Endodermal cell (in vitro differentiated cells): ENCODE measurements around the gene PRLH. TPM values are rescaled to one million over a fixed set of nuclear protein-coding genes. Genes with fewer than 3 reads are reported as not detected.

Experiments used
- DNase-seq: peaks from one replicate; pipeline ENCODE4 v3.0.0-alpha.2; 2017
- H3K27ac ChIP-seq: 2 replicates; pipeline ENCODE4 v1.5.1; 2013; ENCODE audit warnings: mild to moderate bottlenecking, low read depth, low read length, moderate library complexity
- H3K27me3 ChIP-seq: 2 replicates; pipeline ENCODE4 v1.6.1; 2013; ENCODE audit warnings: mild to moderate bottlenecking, low read length, moderate library complexity; ENCODE audit not compliant: insufficient read depth, control insufficient read depth, poor library complexity, severe bottlenecking
- H3K36me3 ChIP-seq: 2 replicates; pipeline ENCODE4 v1.7.0; 2013; ENCODE audit warnings: mild to moderate bottlenecking, low read length, moderate library complexity; ENCODE audit not compliant: control insufficient read depth, insufficient read depth
- H3K4me1 ChIP-seq: one replicate; pipeline ENCODE4 v1.7.0; 2013; ENCODE audit warnings: low read length; ENCODE audit not compliant: control insufficient read depth, insufficient read depth
- H3K4me3 ChIP-seq: 2 replicates; pipeline ENCODE4 v1.5.1; 2013; ENCODE audit warnings: mild to moderate bottlenecking, low read length, moderate library complexity
- H3K9ac ChIP-seq: 2 replicates; pipeline ENCODE4 v1.6.1; 2013; ENCODE audit warnings: mild to moderate bottlenecking, low read length, moderate library complexity; ENCODE audit not compliant: poor library complexity, severe bottlenecking; ENCODE audit errors: extremely low read depth
- H3K9me3 ChIP-seq: 2 replicates; pipeline ENCODE4 v1.6.1; 2013; ENCODE audit warnings: mild to moderate bottlenecking, low read length, moderate library complexity; ENCODE audit not compliant: control insufficient read depth
- H3K27ac Mint-ChIP-seq: 2 replicates; pipeline ENCODE4 v1.8.0; 2020; ENCODE audit warnings: mixed read lengths
- H3K27me3 Mint-ChIP-seq: 2 replicates; pipeline ENCODE4 v1.8.0; 2021; ENCODE audit warnings: mild to moderate bottlenecking, mixed read lengths; ENCODE audit not compliant: insufficient read depth
- H3K36me3 Mint-ChIP-seq: 2 replicates; pipeline ENCODE4 v1.8.0; 2020; ENCODE audit warnings: low read depth, mixed read lengths
- H3K4me1 Mint-ChIP-seq: 2 replicates; pipeline ENCODE4 v1.8.0; 2020; ENCODE audit warnings: mixed read lengths
- H3K4me3 Mint-ChIP-seq: 2 replicates; pipeline ENCODE4 v1.8.0; 2020; ENCODE audit warnings: mild to moderate bottlenecking, moderate library complexity, mixed read lengths
- H3K9me3 Mint-ChIP-seq: 2 replicates; pipeline ENCODE4 v1.8.0; 2020; ENCODE audit warnings: mild to moderate bottlenecking, mixed read lengths
- WGBS, 2 experiments: methylation state at CpG; one replicate each; pipeline versions ENCODE4 v1.1.5 to v1.1.7; 2013; ENCODE audit warnings: missing lambda C conversion rate in 2 of 2, mixed read lengths in 1 of 2; ENCODE audit not compliant: insufficient coverage in 1 of 2, insufficient read length in 1 of 2; 5-methylcytosine and 5-hydroxymethylcytosine counted together
- total RNA-seq, 2 donors: library from RNA; stranded (reverse); fragmentation: NEBNext Ultra II Directional in 1 of 2; extraction: Animal tissue kit (Norgen Biotek cat#: 25700) in 1 of 2; gene quantifications; 2 replicates in 1 of 2; 3 replicates in 1 of 2; pipeline ENCODE4 v1.2.1, GENCODE V29; 2021
- TF ChIP-seq, protein P1 (sequence below): fragments of 200-600 bp; sonication (generic); conservative IDR thresholded peaks from 2 replicates; pipeline ENCODE4 v1.5.0; 2021; ENCODE audit warnings: antibody characterized with exemption, mild to moderate bottlenecking

The PRLH gene
- total RNA-seq, 2 donors from 2014 or later: not detected

DNA sequence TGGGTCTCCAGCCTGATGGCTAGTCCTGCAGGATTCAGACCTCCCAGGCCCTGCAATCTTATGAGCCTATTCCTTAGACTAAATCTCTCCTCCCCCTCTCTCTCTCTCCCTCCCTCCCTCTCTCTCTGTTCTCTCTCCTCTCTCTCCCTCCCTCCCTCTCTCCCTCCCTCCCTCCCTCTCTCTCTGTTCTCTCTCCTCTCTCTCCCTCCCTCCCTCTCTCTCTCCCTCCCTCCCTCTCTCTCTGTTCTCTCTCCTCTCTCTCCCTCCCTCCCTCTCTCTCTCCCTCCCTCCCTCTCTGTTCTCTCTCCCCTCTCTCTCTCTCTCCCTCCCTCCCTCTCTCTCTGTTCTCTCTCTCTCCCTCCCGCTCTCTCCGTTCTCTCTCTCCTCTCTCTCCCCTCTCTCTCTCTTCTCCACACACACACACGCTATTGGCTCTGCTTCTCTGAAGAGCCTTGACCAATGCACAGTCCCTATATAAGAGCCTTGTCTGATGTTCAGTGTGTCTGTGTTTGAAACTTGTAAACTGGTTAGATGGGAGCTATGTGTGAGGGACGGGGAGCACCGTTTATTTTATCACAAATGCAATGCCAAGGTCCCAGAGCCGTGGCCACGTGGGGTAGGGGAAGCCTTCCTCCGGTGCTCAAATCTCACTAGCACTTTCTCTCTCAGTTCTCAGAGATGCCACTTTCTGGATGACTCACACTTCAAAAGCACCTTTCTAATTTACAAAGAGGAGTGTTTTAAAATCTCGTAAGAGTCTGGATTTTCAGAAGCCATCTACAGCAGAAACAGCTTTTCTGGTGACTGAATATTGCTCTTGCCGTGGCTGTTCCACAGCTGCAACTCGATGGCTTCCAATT is 9.4 kb upstream of the PRLH start:
- H3K4me3 Mint-ChIP-seq: no peak overlapping the region
- peaks cover 13% of the 10 kb centered on the region for H3K9me3 ChIP-seq
- H3K4me1 Mint-ChIP-seq: no peaks in the 10 kb centered on the region
- no peaks in the 10 kb centered on the region for H3K4me1 ChIP-seq
- no peak overlapping the region for H3K9ac ChIP-seq
- no peaks in the 10 kb centered on the region for H3K36me3 ChIP-seq
- DNase-seq: no peak
- no peak overlapping the region for H3K4me3 ChIP-seq
- TF ChIP-seq, protein P1, sequence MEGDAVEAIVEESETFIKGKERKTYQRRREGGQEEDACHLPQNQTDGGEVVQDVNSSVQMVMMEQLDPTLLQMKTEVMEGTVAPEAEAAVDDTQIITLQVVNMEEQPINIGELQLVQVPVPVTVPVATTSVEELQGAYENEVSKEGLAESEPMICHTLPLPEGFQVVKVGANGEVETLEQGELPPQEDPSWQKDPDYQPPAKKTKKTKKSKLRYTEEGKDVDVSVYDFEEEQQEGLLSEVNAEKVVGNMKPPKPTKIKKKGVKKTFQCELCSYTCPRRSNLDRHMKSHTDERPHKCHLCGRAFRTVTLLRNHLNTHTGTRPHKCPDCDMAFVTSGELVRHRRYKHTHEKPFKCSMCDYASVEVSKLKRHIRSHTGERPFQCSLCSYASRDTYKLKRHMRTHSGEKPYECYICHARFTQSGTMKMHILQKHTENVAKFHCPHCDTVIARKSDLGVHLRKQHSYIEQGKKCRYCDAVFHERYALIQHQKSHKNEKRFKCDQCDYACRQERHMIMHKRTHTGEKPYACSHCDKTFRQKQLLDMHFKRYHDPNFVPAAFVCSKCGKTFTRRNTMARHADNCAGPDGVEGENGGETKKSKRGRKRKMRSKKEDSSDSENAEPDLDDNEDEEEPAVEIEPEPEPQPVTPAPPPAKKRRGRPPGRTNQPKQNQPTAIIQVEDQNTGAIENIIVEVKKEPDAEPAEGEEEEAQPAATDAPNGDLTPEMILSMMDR: no peak
- no peaks in the 10 kb centered on the region for H3K27me3 ChIP-seq
- peaks cover 5% of the 10 kb centered on the region for H3K36me3 Mint-ChIP-seq
- 76 to 77% methylated on average over 6 to 11 of the region's 11 CpGs for WGBS, 2 experiments
- no peak overlapping the region for H3K27ac ChIP-seq
- H3K27me3 Mint-ChIP-seq: peaks cover 4% of the 10 kb centered on the region
- no peak overlapping the region for H3K27ac Mint-ChIP-seq
- H3K9me3 Mint-ChIP-seq: peaks cover 20% of the 10 kb centered on the region

DNA sequence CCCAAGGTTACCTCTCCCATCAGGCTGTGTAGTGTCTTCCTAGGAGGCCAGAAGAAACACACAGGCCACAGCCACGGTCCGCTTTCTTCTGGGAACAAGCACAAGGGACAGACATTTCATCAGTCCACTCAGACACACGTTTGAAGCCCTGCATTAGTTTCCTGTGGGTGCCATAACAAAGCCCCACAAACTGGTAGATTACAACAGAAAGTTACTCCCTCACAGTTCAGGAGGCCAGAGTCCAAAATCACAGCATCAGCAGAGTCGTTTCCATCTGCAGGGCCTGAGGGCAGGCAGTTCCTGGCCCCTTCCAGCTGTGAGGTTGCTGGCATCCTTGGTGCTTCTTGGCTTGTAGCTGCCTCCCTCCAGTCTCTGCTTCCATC is 8.8 kb upstream of the PRLH start:
- no peaks in the 10 kb centered on the region for H3K27me3 ChIP-seq
- no peak for DNase-seq
- no peaks in the 10 kb centered on the region for H3K4me1 ChIP-seq
- Mint-ChIP-seq H3K4me1 (no peaks in the 10 kb centered on the region), H3K27ac (no peak overlapping the region), H3K36me3 (peaks cover 5% of the 10 kb centered on the region), H3K9me3 (peaks cover 20% of the 10 kb centered on the region), H3K27me3 (peaks cover 4% of the 10 kb centered on the region), H3K4me3 (no peak overlapping the region)
- no peak overlapping the region for H3K9ac ChIP-seq
- WGBS, 2 experiments: 85 to 93% methylated on average over 3 to 4 of the region's 4 CpGs
- TF ChIP-seq, protein P1: no peak
- H3K9me3 ChIP-seq: peaks cover 13% of the 10 kb centered on the region
- H3K36me3 ChIP-seq: no peaks in the 10 kb centered on the region
- H3K4me3 ChIP-seq: no peak overlapping the region
- no peak overlapping the region for H3K27ac ChIP-seq

DNA sequence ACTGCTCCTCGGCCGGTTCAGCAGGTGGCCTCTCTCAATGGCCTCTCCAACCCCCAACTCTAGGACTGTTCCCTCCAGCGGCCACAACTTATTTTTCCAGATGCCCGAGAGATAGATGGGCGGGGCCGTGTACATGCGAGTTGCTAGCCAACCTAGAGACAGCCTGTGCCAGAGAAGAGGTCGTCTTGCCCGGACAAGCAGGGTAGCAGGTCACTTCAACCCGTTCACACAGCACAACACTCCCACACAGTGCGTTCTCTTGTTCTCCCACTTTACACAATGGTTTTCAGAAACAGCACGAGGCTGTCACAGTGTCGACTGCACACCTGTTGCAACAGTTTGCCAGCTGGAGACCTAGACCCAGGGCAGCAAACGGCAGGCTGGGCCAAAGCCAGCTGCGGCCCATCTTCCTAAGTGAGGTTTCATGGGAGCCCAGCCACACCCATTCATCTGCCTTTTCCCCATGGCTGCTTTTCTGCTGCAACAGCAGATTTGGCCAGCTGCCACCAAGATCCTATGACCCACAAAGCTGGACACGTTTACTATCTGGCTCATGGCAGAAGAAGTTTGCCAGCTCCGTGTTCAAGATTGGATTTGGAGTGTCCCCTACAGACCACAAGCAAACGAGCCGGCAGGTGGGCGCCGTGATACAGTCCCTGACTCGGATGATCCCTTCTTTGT is 7.3 kb upstream of the PRLH start:
- WGBS, 2 experiments: 86 to 89% methylated on average over 20 to 22 of the region's 22 CpGs
- no peaks in the 10 kb centered on the region for H3K27me3 ChIP-seq
- Mint-ChIP-seq H3K4me3 (no peak overlapping the region), H3K27me3 (peaks cover 4% of the 10 kb centered on the region), H3K36me3 (peaks cover under 1% of the 10 kb centered on the region), H3K4me1 (no peaks in the 10 kb centered on the region), H3K9me3 (peaks cover 12% of the 10 kb centered on the region), H3K27ac (no peak overlapping the region)
- H3K4me1 ChIP-seq: no peaks in the 10 kb centered on the region
- peaks cover 13% of the 10 kb centered on the region for H3K9me3 ChIP-seq
- H3K9ac ChIP-seq: no peak overlapping the region
- H3K36me3 ChIP-seq: no peaks in the 10 kb centered on the region
- no peak overlapping the region for H3K4me3 ChIP-seq
- TF ChIP-seq, protein P1: no peak
- no peak for DNase-seq
- no peak overlapping the region for H3K27ac ChIP-seq
